CD4-positive, alpha-beta T cell (primary cell): ENCODE measurements around the gene ATRNL1. TPM values are rescaled to one million over a fixed set of nuclear protein-coding genes. Genes with fewer than 3 reads are reported as not detected.

Experiments used
- ATAC-seq: fragments of 200-7000 bp; cut with Tn5 transposase; one replicate; pipeline ENCODE4 v1.10.0; 2022; ENCODE audit warnings: mild to moderate bottlenecking; ENCODE audit not compliant: poor library complexity
- CTCF ChIA-PET: fragments of 350-600 bp; sonication (Branson Sonifier 250); formaldehyde crosslinking; loops from one replicate; lab custom pipeline; 2021; ENCODE audit warnings: antibody characterized with exemption, inconsistent platforms; lab: Charles Lee
- POLR2A ChIA-PET: fragments of 350-600 bp; sonication (Branson Sonifier 250); formaldehyde crosslinking; loops from one replicate; lab custom pipeline; 2021; ENCODE audit warnings: antibody characterized with exemption, inconsistent platforms; lab: Charles Lee
- DNase-seq, 14 experiments: peaks; one replicate each; pipeline ENCODE4 v3.0.0-alpha.2; 2013 to 2020; ENCODE audit warnings: mixed read lengths in 2 of 14
- H3K27ac ChIP-seq, 2 donors: one replicate each; pipeline versions ENCODE4 v1.5.1 to v1.7.0; 2013; ENCODE audit warnings: low read length in 2 of 2, low read depth in 1 of 2, mild to moderate bottlenecking in 1 of 2
- H3K27me3 ChIP-seq, 2 experiments: 1 replicate in 1 of 2; 2 replicates in 1 of 2; pipeline versions ENCODE4 v1.6.1 to v1.7.0; 2013; ENCODE audit warnings: low read length in 2 of 2, control low read depth in 1 of 2, mild to moderate bottlenecking in 1 of 2, moderate library complexity in 1 of 2; ENCODE audit not compliant: insufficient read depth in 2 of 2, control insufficient read depth in 1 of 2
- H3K36me3 ChIP-seq: one replicate; pipeline ENCODE4 v1.6.1; 2013; ENCODE audit warnings: low read length, control low read depth; ENCODE audit not compliant: insufficient read depth
- H3K4me1 ChIP-seq: one replicate; pipeline ENCODE4 v1.6.1; 2013; ENCODE audit warnings: low read length, control low read depth; ENCODE audit not compliant: insufficient read depth
- H3K4me3 ChIP-seq: one replicate; pipeline ENCODE4 v1.5.1; 2013; ENCODE audit warnings: mild to moderate bottlenecking, low read length, moderate library complexity
- H3K9me3 ChIP-seq, 2 experiments: 1 replicate in 1 of 2; 2 replicates in 1 of 2; pipeline versions ENCODE4 v1.6.1 to v1.7.0; 2013; ENCODE audit warnings: low read length in 2 of 2, mild to moderate bottlenecking in 2 of 2, control low read depth in 1 of 2, moderate library complexity in 1 of 2; ENCODE audit not compliant: control insufficient read depth in 1 of 2, insufficient read depth in 1 of 2
- H3K27ac Mint-ChIP-seq: one replicate; pipeline ENCODE4 v1.8.0; 2020; ENCODE audit warnings: mixed read lengths
- H3K27me3 Mint-ChIP-seq: one replicate; pipeline ENCODE4 v1.8.0; 2021; ENCODE audit warnings: mixed read lengths
- H3K36me3 Mint-ChIP-seq: one replicate; pipeline ENCODE4 v1.8.0; 2021; ENCODE audit warnings: low read depth, mixed read lengths
- H3K4me1 Mint-ChIP-seq: one replicate; pipeline ENCODE4 v1.8.0; 2021; ENCODE audit warnings: low read depth, mixed read lengths
- H3K4me3 Mint-ChIP-seq: one replicate; pipeline ENCODE4 v1.8.0; 2020; ENCODE audit warnings: mild to moderate bottlenecking, mixed read lengths
- H3K9me3 Mint-ChIP-seq: one replicate; pipeline ENCODE4 v1.8.0; 2020; ENCODE audit warnings: mixed read lengths
- intact Hi-C, 2 experiments: fragments of 100-400 bp; cut with DNase I in 1 of 2; cut with micrococcal nuclease in 1 of 2; formaldehyde crosslinking; loops; one replicate each; pipeline versions ENCODE4 v1.15.1 to v1.9.0; 2023 to 2025; cut with DNase I, micrococcal nuclease
- total RNA-seq, 174 experiments: library from RNA in 2 of 174; stranded (reverse) in 2 of 174; gene quantifications; one replicate each; pipeline ENCODE4 v1.2.3 and lab custom pipeline; 2021 to 2026
- TF ChIP-seq, protein P1 (sequence below): fragments of 200-600 bp; IDR thresholded peaks from one replicate; pipeline ENCODE4 v1.8.0; 2022; ENCODE audit warnings: antibody characterized with exemption, mild to moderate bottlenecking

Gene ATRNL1
- total RNA-seq, 2 experiments from 2014 or later, result not detected

GRCh38 chr10:115125505-115125904, 32.3 kb downstream of the ATRNL1 start:
- ATAC-seq (no peak), DNase-seq (no peak)
- POLR2A ChIA-PET, result no interaction called here
- H3K9me3 ChIP-seq, result no peaks in the 10 kb centered on the region
- H3K36me3 ChIP-seq, result no peaks in the 10 kb centered on the region
- H3K27me3 ChIP-seq, result no peaks in the 10 kb centered on the region
- CTCF ChIA-PET, result no interaction called here
- H3K36me3 Mint-ChIP-seq, result no peaks in the 10 kb centered on the region
- TF ChIP-seq, protein P1, sequence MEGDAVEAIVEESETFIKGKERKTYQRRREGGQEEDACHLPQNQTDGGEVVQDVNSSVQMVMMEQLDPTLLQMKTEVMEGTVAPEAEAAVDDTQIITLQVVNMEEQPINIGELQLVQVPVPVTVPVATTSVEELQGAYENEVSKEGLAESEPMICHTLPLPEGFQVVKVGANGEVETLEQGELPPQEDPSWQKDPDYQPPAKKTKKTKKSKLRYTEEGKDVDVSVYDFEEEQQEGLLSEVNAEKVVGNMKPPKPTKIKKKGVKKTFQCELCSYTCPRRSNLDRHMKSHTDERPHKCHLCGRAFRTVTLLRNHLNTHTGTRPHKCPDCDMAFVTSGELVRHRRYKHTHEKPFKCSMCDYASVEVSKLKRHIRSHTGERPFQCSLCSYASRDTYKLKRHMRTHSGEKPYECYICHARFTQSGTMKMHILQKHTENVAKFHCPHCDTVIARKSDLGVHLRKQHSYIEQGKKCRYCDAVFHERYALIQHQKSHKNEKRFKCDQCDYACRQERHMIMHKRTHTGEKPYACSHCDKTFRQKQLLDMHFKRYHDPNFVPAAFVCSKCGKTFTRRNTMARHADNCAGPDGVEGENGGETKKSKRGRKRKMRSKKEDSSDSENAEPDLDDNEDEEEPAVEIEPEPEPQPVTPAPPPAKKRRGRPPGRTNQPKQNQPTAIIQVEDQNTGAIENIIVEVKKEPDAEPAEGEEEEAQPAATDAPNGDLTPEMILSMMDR, result no peak
- H3K27me3 Mint-ChIP-seq, result no peaks in the 10 kb centered on the region
- no peak overlapping the region for H3K27ac Mint-ChIP-seq
- H3K4me1 Mint-ChIP-seq, result no peaks in the 10 kb centered on the region
- no peaks in the 10 kb centered on the region for H3K4me1 ChIP-seq
- no peaks in the 10 kb centered on the region for H3K9me3 Mint-ChIP-seq
- no peak overlapping the region for H3K4me3 Mint-ChIP-seq
- H3K27ac ChIP-seq, result no peak overlapping the region
- no peak overlapping the region for H3K4me3 ChIP-seq
- intact Hi-C loops, result loop anchor here (5.0 kb wide), 2 partner anchors 573 to 823 kb away; no protein-coding TSS in a partner anchor

GRCh38 chr10:115129752-115130151, 36.6 kb downstream of the ATRNL1 start:
- no peaks in the 10 kb centered on the region for H3K4me1 Mint-ChIP-seq
- no peak overlapping the region for H3K4me3 Mint-ChIP-seq
- no peaks in the 10 kb centered on the region for H3K36me3 Mint-ChIP-seq
- Histone ChIP-seq H3K36me3 (no peaks in the 10 kb centered on the region), H3K4me1 (no peaks in the 10 kb centered on the region), H3K9me3 (no peaks in the 10 kb centered on the region), H3K27ac (no peak overlapping the region), H3K27me3 (no peaks in the 10 kb centered on the region), H3K4me3 (no peak overlapping the region)
- ChIA-PET CTCF (interaction anchor here (0.6 to 1.2 kb wide), 2 partner anchors 13 to 659 kb away, joined by 3 read pairs; no protein-coding TSS in a partner anchor), POLR2A (no interaction called here)
- ATAC-seq, result no peak
- TF ChIP-seq, protein P1, result peak; percentile 27
- H3K27me3 Mint-ChIP-seq, result peaks cover 11% of the 10 kb centered on the region
- DNase-seq, result peak in 3 of 14 experiments; percentile 13 to 34 (median 27)
- H3K27ac Mint-ChIP-seq, result no peak overlapping the region
- H3K9me3 Mint-ChIP-seq, result no peaks in the 10 kb centered on the region
- intact Hi-C loops, result loop anchor here (5.0 kb wide), 2 partner anchors 577 to 827 kb away; no protein-coding TSS in a partner anchor

DNA sequence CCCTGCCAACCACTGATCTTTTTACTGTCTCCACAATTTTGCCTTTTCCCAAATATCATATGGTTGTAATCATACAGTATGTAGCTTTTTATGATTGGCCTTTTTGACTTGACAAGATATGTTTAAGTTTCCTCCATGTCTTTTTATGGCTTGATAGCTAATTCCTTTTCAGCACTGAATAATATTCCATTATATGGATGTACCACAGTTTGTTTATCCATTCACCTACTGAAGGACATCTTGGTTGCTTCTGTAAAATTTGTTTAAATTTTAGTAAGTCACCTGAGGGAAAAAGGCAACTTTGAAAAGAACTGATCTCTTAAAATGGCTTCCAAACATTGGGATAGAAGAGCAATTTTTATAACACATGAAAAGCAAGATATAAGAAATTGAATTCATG, 43.5 kb downstream of the ATRNL1 start:
- H3K9me3 ChIP-seq, result peaks cover 0 to 4% of the 10 kb centered on the region in 2 experiments
- no peak for ATAC-seq
- Mint-ChIP-seq H3K4me3 (no peak overlapping the region), H3K4me1 (no peaks in the 10 kb centered on the region), H3K27ac (no peak overlapping the region), H3K9me3 (no peaks in the 10 kb centered on the region), H3K36me3 (no peaks in the 10 kb centered on the region), H3K27me3 (peaks cover 17% of the 10 kb centered on the region)
- H3K27ac ChIP-seq, result no peak overlapping the region
- no peaks in the 10 kb centered on the region for H3K4me1 ChIP-seq
- TF ChIP-seq, protein P1, result no peak
- no peaks in the 10 kb centered on the region for H3K36me3 ChIP-seq
- H3K27me3 ChIP-seq, result no peaks in the 10 kb centered on the region
- no peak overlapping the region for H3K4me3 ChIP-seq
- POLR2A ChIA-PET, result no interaction called here
- no peak for DNase-seq
- intact Hi-C loops, result no loop called here
- CTCF ChIA-PET, result no interaction called here
